ENCODE measurements around the gene CD300E.

CD300E gene

DNA sequence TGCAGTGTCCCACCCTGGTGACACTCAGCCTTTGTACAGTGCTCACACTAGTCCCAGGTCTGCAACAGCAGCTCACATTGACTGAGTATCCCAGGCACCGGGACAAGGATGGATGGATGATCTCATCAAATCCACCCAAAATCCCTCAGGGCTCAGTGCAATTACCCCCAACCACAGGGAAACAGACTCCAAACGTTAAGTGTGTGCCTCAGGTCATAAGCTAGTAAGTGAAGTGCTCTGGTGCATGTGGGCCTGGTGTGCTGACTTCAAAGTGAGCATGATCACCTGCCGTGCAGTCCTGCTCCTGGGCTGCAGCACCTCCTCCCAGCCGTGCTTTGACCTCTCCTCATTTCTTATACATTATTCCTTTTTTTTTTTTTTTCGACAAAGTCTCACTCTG, 31.2 kb upstream of the CD300E start:
- TF ChIP-seq, protein P1, sequence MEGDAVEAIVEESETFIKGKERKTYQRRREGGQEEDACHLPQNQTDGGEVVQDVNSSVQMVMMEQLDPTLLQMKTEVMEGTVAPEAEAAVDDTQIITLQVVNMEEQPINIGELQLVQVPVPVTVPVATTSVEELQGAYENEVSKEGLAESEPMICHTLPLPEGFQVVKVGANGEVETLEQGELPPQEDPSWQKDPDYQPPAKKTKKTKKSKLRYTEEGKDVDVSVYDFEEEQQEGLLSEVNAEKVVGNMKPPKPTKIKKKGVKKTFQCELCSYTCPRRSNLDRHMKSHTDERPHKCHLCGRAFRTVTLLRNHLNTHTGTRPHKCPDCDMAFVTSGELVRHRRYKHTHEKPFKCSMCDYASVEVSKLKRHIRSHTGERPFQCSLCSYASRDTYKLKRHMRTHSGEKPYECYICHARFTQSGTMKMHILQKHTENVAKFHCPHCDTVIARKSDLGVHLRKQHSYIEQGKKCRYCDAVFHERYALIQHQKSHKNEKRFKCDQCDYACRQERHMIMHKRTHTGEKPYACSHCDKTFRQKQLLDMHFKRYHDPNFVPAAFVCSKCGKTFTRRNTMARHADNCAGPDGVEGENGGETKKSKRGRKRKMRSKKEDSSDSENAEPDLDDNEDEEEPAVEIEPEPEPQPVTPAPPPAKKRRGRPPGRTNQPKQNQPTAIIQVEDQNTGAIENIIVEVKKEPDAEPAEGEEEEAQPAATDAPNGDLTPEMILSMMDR (IDR thresholded peaks at IDR 0.05; ENCODE audit: low read depth, low read length, missing control alignments): no peak
- no peak overlapping the region for H3K4me3 ChIP-seq (replicated peaks; ENCODE audit: low read depth, low read length)
- no peak for DNase-seq (ENCODE audit: extremely low read depth, low read depth)

GRCh38 chr17:74652020-74652419, 28.5 kb upstream of the CD300E start:
- DNase-seq (ENCODE audit: extremely low read depth, low read depth): no peak
- TF ChIP-seq, protein P1 (IDR thresholded peaks at IDR 0.05; ENCODE audit: low read depth, low read length, missing control alignments): no peak
- H3K4me3 ChIP-seq (replicated peaks; ENCODE audit: low read depth, low read length): no peak overlapping the region

- H3K4me3 ChIP-seq (replicated peaks; ENCODE audit: low read depth, low read length): no peak overlapping the region
- TF ChIP-seq, protein P1 (IDR thresholded peaks at IDR 0.05; ENCODE audit: low read depth, low read length, missing control alignments): no peak
- no peak for DNase-seq (ENCODE audit: extremely low read depth, low read depth)
Observed at GRCh38 chr17:74649909-74650308, 26.4 kb upstream of the CD300E start.

DNA sequence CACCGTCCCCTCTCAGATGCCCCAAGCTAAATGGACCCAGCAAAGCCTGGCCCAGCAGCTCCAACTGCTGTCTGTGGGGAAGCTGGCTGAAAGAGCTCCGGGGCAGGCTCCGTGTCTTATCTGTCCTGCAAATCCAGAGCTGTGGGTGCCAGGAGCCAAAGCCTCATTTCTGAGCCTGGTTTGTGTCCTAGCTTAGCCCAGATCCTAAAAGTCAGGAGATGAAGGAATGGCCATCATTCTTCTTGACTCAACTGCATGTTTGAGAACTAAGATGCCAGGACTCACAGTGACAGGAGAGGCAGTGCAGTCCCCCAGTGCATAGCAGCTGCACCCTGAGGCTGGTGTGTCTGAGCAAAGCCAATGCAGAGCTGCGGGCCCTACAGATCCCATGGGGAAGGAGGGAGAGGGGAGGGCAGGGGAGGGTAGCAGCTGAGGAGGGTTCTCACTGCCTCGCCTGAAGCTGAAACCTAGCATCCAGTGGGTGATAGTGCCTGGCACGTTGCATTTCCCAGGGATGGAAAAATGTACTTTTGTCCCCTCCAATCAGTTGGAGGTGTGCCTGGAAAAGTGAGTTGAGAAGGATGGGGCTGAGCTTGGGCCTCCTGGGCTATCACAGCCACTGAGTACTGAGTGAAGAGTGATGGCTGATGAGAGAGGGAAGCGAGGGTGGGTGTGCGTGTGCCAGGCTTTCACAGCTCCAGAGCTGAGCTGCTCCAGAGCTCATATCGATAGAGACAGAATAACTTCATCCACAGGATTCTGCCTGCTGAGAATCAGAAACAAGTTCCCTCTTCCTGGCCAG, 24.5 kb upstream of the CD300E start:
- H3K4me3 ChIP-seq (replicated peaks; ENCODE audit: low read depth, low read length): no peak overlapping the region
- no peak for DNase-seq (ENCODE audit: extremely low read depth, low read depth)
- TF ChIP-seq, protein P1 (IDR thresholded peaks at IDR 0.05; ENCODE audit: low read depth, low read length, missing control alignments): no peak

DNA sequence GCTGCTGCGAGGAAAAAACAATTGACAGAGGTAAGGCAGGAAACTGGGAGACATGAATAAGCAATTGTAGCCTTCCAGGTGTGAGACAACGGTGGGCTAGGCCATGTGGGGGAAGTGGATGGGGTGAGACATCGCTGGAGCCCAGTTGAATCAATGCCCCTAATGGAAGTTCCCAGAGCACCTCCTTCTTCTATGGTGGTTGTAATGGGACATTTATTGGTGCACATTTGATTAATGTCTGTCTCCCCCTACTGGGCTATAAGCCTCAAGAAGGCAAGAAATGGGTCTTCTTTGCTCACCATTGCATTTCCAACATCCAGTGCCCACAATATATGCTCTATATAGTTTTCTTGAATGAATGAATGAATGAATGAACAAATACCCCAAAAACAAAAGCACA, 22.7 kb upstream of the CD300E start:
- TF ChIP-seq, protein P1 (IDR thresholded peaks at IDR 0.05; ENCODE audit: low read depth, low read length, missing control alignments): peak; percentile 19
- H3K4me3 ChIP-seq (replicated peaks; ENCODE audit: low read depth, low read length): no peak overlapping the region
- no peak for DNase-seq (ENCODE audit: extremely low read depth, low read depth)

DNA sequence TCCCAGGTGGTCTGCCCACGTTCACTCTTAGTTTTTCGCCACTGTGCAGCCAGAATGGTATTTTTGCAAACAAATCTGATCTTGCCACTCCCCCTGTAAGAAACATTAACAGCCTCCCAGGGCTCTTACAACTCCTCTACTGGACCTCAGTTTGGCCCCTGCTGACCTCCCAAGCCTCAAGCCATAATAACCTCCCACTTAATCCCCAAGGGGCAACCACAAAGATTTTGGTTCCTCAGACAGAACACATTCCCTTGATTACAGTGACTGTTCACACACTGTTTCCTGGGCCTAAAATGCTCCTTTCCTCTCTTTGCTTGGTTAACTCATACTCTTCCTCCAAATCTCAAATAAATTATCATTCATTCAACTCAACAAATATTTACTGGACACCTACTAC, 21.5 kb upstream of the CD300E start:
- H3K4me3 ChIP-seq (replicated peaks; ENCODE audit: low read depth, low read length): no peak overlapping the region
- TF ChIP-seq, protein P1 (IDR thresholded peaks at IDR 0.05; ENCODE audit: low read depth, low read length, missing control alignments): no peak
- no peak for DNase-seq (ENCODE audit: extremely low read depth, low read depth)

DNA sequence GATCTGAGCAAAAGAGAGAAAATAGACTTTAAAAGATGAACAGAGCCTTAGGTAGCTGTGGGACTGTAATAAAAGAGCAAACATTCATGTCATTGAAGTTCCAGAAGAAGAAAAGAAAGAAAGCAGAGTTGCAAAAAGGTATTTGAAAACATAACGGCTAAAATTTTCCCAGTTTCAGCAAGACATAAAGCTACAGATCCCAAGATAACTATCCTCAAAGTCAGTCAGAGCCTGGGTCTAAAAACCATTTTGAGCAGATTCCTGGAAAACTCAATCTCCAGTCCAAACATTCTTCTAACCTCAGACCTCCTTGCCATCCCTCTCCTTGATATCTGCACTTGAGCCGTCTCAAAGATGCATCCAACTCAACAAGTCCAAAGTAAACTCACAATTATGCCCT, 20.9 kb upstream of the CD300E start:
- DNase-seq (ENCODE audit: extremely low read depth, low read depth): no peak
- no peak overlapping the region for H3K4me3 ChIP-seq (replicated peaks; ENCODE audit: low read depth, low read length)
- TF ChIP-seq, protein P1 (IDR thresholded peaks at IDR 0.05; ENCODE audit: low read depth, low read length, missing control alignments): no peak

Measured in HFF-Myc (cell line).